GM06990 (cell line): ENCODE results near the gene TBC1D2.

Experiments
- DNase-seq: peaks from one replicate; pipeline ENCODE4 v3.0.0-alpha.2; 2011; ENCODE audit not compliant: insufficient read length; ENCODE audit errors: extremely low read depth
- H3K27me3 ChIP-seq: replicated peaks from 2 replicates; pipeline ENCODE4 v1.6.0; 2011; ENCODE audit warnings: low read length; ENCODE audit not compliant: control insufficient read depth, insufficient read depth
- H3K36me3 ChIP-seq: 2 replicates; pipeline ENCODE4 v1.5.1; 2011; ENCODE audit warnings: low read length; ENCODE audit not compliant: control insufficient read depth, insufficient read depth
- H3K4me3 ChIP-seq: replicated peaks from 2 replicates; pipeline ENCODE4 v1.5.1; 2011; ENCODE audit warnings: low read depth, mild to moderate bottlenecking, control low read depth, low read length
- CTCF ChIP-seq: IDR thresholded peaks from 2 replicates; pipeline ENCODE4 v1.5.1; 2011; ENCODE audit warnings: low read length, control low read depth, mild to moderate bottlenecking, inconsistent platforms; ENCODE audit not compliant: insufficient read depth, poor library complexity, severe bottlenecking

TBC1D2 gene

GRCh38 chr9:98256756-98257155 is 1.3 kb upstream of the TBC1D2 start:
- TF ChIP-seq CTCF: no peak
- DNase-seq: no peak
- Histone ChIP-seq H3K4me3 (peak overlapping the region; percentile 74), H3K27me3 (no peaks in the 10 kb centered on the region), H3K36me3 (no peaks in the 10 kb centered on the region)

GRCh38 chr9:98255061-98255577 is 330 bp downstream of the TBC1D2 start:
- Histone ChIP-seq H3K4me3 (peak overlapping the region; percentile 74), H3K36me3 (no peaks in the 10 kb centered on the region), H3K27me3 (no peaks in the 10 kb centered on the region)
- DNase-seq: no peak
- TF ChIP-seq CTCF: peak; percentile 1

GRCh38 chr9:98254228-98255060 is 1.0 kb downstream of the TBC1D2 start:
- no peak for DNase-seq
- no peaks in the 10 kb centered on the region for H3K27me3 ChIP-seq
- no peak for TF ChIP-seq CTCF
- no peaks in the 10 kb centered on the region for H3K36me3 ChIP-seq
- peak overlapping the region; percentile 74 for H3K4me3 ChIP-seq

- Histone ChIP-seq H3K27me3 (no peaks in the 10 kb centered on the region), H3K36me3 (no peaks in the 10 kb centered on the region), H3K4me3 (no peak overlapping the region)
- DNase-seq: no peak
- no peak for TF ChIP-seq CTCF
These were observed 1.9 kb downstream of the TBC1D2 start for GRCh38 chr9:98253565-98253964.

GRCh38 chr9:98251551-98251950 is 3.9 kb downstream of the TBC1D2 start:
- no peak for TF ChIP-seq CTCF
- DNase-seq: no peak
- no peaks in the 10 kb centered on the region for H3K27me3 ChIP-seq
- H3K36me3 ChIP-seq: no peaks in the 10 kb centered on the region
- no peak overlapping the region for H3K4me3 ChIP-seq
